ENCODE measurements around the gene LUM. TPM values are rescaled to one million over a fixed set of nuclear protein-coding genes. Genes with fewer than 3 reads are reported as not detected.

LUM gene
- total RNA-seq, 1 experiment from 2014 or later: not detected

- peaks cover 69% of the 10 kb centered on the region for H3K27me3 Mint-ChIP-seq (ENCODE audit: insufficient read depth, unreplicated experiment)
- no peaks in the 10 kb centered on the region for H3K36me3 Mint-ChIP-seq (ENCODE audit: insufficient read depth, unreplicated experiment)
- H3K9me3 Mint-ChIP-seq (ENCODE audit: unreplicated experiment): no peaks in the 10 kb centered on the region
- H3K4me1 Mint-ChIP-seq (ENCODE audit: insufficient read depth, unreplicated experiment): no peaks in the 10 kb centered on the region
- ChIA-PET CTCF (interaction anchor here (1.1 kb wide), 1 partner anchor 35 kb away, joined by 3 read pairs; no protein-coding TSS in a partner anchor), POLR2A (no interaction called here)
- no peak for DNase-seq (ENCODE audit: unreplicated experiment)
- no peak overlapping the region for H3K4me3 Mint-ChIP-seq (ENCODE audit: unreplicated experiment)
- no peak for TF ChIP-seq CTCF (IDR thresholded peaks at IDR 0.05; ENCODE audit: unreplicated experiment)
- no TSS peak for BruUV-seq (replicated peaks)
- H3K27ac Mint-ChIP-seq (ENCODE audit: low read depth, unreplicated experiment): no peak overlapping the region
- intact Hi-C loops (cut with micrococcal nuclease): no loop called here
Observed at GRCh38 chr12:91073426-91073825, 37.9 kb downstream of the LUM start.

DNA sequence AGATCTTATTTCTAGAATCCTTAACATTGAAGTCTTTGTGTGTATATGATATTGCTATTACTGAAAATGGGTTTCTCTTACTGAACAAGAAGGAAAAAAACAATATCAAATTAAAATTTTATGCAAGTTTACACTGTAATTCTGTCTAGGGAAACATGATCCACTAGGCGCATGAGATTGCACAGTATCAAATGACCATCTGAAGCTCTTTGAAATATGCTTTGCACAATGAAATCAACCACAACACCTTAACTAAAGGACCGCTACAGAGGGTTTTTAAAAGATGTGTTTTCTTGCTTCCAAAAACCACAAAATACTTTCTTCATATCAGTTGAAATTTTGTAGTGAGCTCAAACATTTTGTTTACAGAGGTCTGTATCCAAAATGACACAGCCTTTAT lies 38.4 kb downstream of the LUM start:
- peaks cover 69% of the 10 kb centered on the region for H3K27me3 Mint-ChIP-seq (ENCODE audit: insufficient read depth, unreplicated experiment)
- no peak for DNase-seq (ENCODE audit: unreplicated experiment)
- TF ChIP-seq CTCF (IDR thresholded peaks at IDR 0.05; ENCODE audit: unreplicated experiment): no peak
- ChIA-PET POLR2A (no interaction called here), CTCF (interaction anchor here (0.6 to 1.1 kb wide), 2 partner anchors 35 to 97 kb away, joined by 3 read pairs; no protein-coding TSS in a partner anchor)
- no peaks in the 10 kb centered on the region for H3K4me1 Mint-ChIP-seq (ENCODE audit: insufficient read depth, unreplicated experiment)
- no peak overlapping the region for H3K27ac Mint-ChIP-seq (ENCODE audit: low read depth, unreplicated experiment)
- no TSS peak for BruUV-seq (replicated peaks)
- intact Hi-C loops (cut with micrococcal nuclease): no loop called here
- H3K36me3 Mint-ChIP-seq (ENCODE audit: insufficient read depth, unreplicated experiment): no peaks in the 10 kb centered on the region
- H3K4me3 Mint-ChIP-seq (ENCODE audit: unreplicated experiment): no peak overlapping the region
- H3K9me3 Mint-ChIP-seq (ENCODE audit: unreplicated experiment): no peaks in the 10 kb centered on the region

DNA sequence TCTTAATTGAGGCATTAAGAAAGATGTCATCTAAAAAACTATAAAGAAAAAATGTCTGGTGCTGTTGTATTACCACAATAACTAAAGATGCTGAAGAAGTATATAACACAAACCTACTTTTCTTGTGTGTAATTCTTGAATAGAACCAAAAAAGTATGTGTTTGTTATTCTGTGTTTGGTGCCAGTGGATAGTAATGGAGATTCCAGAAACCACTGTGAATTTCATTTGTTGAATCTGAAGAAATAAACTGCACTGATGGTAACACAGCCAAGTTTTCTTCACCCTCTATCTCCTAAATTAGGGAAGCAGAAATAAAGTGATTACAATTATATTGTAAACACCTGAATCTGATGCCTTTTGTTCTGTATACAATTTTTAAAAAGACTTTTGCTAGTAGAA lies 40.4 kb downstream of the LUM start:
- no TSS peak for BruUV-seq (replicated peaks)
- Mint-ChIP-seq H3K27me3 (ENCODE audit: insufficient read depth, unreplicated experiment) (peaks cover 69% of the 10 kb centered on the region), H3K9me3 (ENCODE audit: unreplicated experiment) (no peaks in the 10 kb centered on the region), H3K36me3 (ENCODE audit: insufficient read depth, unreplicated experiment) (no peaks in the 10 kb centered on the region), H3K4me1 (ENCODE audit: insufficient read depth, unreplicated experiment) (no peaks in the 10 kb centered on the region), H3K27ac (ENCODE audit: low read depth, unreplicated experiment) (no peak overlapping the region), H3K4me3 (ENCODE audit: unreplicated experiment) (no peak overlapping the region)
- CTCF ChIA-PET: interaction anchor here (1.4 to 1.6 kb wide), 2 partner anchors 38 to 78 kb away, joined by 5 to 8 read pairs; no protein-coding TSS in a partner anchor
- intact Hi-C loops (cut with micrococcal nuclease): no loop called here
- TF ChIP-seq CTCF (IDR thresholded peaks at IDR 0.05; ENCODE audit: unreplicated experiment): no peak
- POLR2A ChIA-PET: no interaction called here
- DNase-seq (ENCODE audit: unreplicated experiment): no peak

- ChIA-PET CTCF (no interaction called here), POLR2A (no interaction called here)
- intact Hi-C loops (cut with micrococcal nuclease): no loop called here
- no peak overlapping the region for H3K27ac Mint-ChIP-seq (ENCODE audit: low read depth, unreplicated experiment)
- H3K4me1 Mint-ChIP-seq (ENCODE audit: insufficient read depth, unreplicated experiment): no peaks in the 10 kb centered on the region
- H3K27me3 Mint-ChIP-seq (ENCODE audit: insufficient read depth, unreplicated experiment): peaks cover 76% of the 10 kb centered on the region
- H3K9me3 Mint-ChIP-seq (ENCODE audit: unreplicated experiment): no peaks in the 10 kb centered on the region
- no peaks in the 10 kb centered on the region for H3K36me3 Mint-ChIP-seq (ENCODE audit: insufficient read depth, unreplicated experiment)
- BruUV-seq (replicated peaks): no TSS peak
- TF ChIP-seq CTCF (IDR thresholded peaks at IDR 0.05; ENCODE audit: unreplicated experiment): no peak
- no peak overlapping the region for H3K4me3 Mint-ChIP-seq (ENCODE audit: unreplicated experiment)
- no peak for DNase-seq (ENCODE audit: unreplicated experiment)
Observed at GRCh38 chr12:91065396-91065795, 45.9 kb downstream of the LUM start.
